Type B pancreatic cell (in vitro differentiated cells): ENCODE data around the gene COLEC11. TPM values are rescaled to one million over a fixed set of nuclear protein-coding genes. Genes with fewer than 3 reads are reported as not detected.
"Not testable (repeated sequence)": the region's sequence is repeated elsewhere in the genome, so short reads cannot be mapped to it uniquely, and the experiment has no call there.

Source experiments
- DNase-seq: peaks from one replicate; pipeline ENCODE4 v3.0.0; 2021; ENCODE audit warnings: mixed read lengths; ENCODE audit not compliant: unreplicated experiment; ENCODE audit errors: extremely low spot score
- H3K27ac Mint-ChIP-seq: 2 replicates; pipeline ENCODE4 v1.8.0; 2021; ENCODE audit warnings: mild to moderate bottlenecking, mixed read lengths
- H3K27me3 Mint-ChIP-seq: 2 replicates; pipeline ENCODE4 v1.8.0; 2021; ENCODE audit warnings: mixed read lengths
- H3K36me3 Mint-ChIP-seq: 2 replicates; pipeline ENCODE4 v1.8.0; 2021; ENCODE audit warnings: mixed read lengths
- H3K4me1 Mint-ChIP-seq: one replicate; pipeline ENCODE4 v1.8.0; 2021; ENCODE audit warnings: mixed read lengths; ENCODE audit not compliant: unreplicated experiment
- H3K4me3 Mint-ChIP-seq: 2 replicates; pipeline ENCODE4 v1.8.0; 2021; ENCODE audit warnings: mild to moderate bottlenecking, mixed read lengths
- H3K9me3 Mint-ChIP-seq: 2 replicates; pipeline ENCODE4 v1.8.0; 2021; ENCODE audit warnings: mixed read lengths
- CTCF ChIP-seq: fragments of 200-600 bp; sonication (generic); conservative IDR thresholded peaks from 2 replicates; pipeline ENCODE4 v1.5.0; 2021; ENCODE audit warnings: antibody characterized with exemption, mild to moderate bottlenecking
- total RNA-seq: library from RNA; stranded (reverse); gene quantifications from 2 replicates; pipeline ENCODE4 v1.2.1, GENCODE V29; 2021; ENCODE audit warnings: low replicate concordance

Gene COLEC11
- total RNA-seq, 1 donor from 2014 or later: 0.63 TPM

DNA sequence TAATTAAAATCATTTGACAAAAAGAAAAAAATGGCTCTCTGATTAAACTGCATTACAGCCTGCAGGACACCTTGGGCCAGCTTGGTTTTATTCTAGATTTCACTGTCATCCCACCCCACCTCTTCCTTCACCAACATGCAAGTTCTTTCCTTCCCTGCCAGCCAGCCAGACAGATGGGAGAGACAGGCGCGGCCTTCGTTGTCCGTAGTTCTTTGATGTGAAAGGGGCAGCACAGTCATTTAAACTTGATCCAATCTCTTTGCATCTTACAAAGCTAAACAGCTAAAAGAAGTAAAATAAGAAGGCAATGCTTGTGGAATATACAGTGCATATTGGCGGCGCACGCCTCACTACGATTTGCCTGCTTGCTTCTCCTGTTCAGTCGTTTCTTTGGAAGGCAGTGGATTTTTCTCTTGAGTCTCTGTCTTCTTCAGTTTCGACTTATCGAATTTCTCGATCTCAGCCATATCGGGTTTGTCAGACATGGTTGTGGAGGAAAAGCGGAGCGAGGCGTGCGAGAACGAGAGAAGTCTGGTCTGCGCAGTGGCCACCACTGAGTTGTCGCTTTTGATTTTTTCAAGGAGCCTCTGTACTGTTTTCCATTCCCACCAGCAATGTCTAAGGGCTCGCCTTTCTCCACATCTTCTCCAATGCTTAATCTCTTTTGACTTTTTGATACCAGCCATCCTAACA lies 22.4 kb downstream of the COLEC11 start:
- Mint-ChIP-seq H3K36me3 (no peaks in the 10 kb centered on the region), H3K9me3 (peaks cover 7% of the 10 kb centered on the region), H3K4me1 (no peaks in the 10 kb centered on the region), H3K27ac (no peak overlapping the region), H3K27me3 (peaks cover 3% of the 10 kb centered on the region), H3K4me3 (no peak overlapping the region)
- no peak for DNase-seq
- no peak for TF ChIP-seq CTCF

DNA sequence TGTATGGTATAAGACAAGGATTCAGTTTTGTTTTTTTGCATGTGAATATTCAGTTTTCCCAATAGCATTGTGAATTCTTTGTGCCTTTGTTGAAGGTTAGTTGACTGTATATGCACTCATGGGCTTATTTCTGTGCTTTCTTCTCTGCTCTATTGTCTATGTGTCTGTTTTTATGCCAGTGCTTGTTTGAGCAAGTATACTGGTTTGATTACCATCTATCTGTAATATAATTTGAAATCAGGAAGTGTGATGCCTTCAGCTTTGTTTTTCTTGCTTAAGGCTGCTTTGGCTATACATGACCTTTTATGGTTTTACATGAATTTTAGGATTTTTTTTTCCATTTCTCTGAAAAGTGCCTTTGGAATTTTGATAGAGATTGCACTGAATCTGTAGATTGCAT lies 23.5 kb downstream of the COLEC11 start:
- no peak for DNase-seq
- no peak for TF ChIP-seq CTCF
- no peaks in the 10 kb centered on the region for H3K4me1 Mint-ChIP-seq
- H3K36me3 Mint-ChIP-seq: no peaks in the 10 kb centered on the region
- peaks cover 7% of the 10 kb centered on the region for H3K9me3 Mint-ChIP-seq
- H3K4me3 Mint-ChIP-seq: no peak overlapping the region
- H3K27me3 Mint-ChIP-seq: peaks cover 3% of the 10 kb centered on the region
- H3K27ac Mint-ChIP-seq: no peak overlapping the region

GRCh38 chr2:3619033-3619432 lies 24.1 kb downstream of the COLEC11 start:
- TF ChIP-seq CTCF: no peak
- no peak overlapping the region for H3K27ac Mint-ChIP-seq
- H3K4me1 Mint-ChIP-seq: no peaks in the 10 kb centered on the region
- no peak overlapping the region for H3K4me3 Mint-ChIP-seq
- peaks cover 7% of the 10 kb centered on the region for H3K27me3 Mint-ChIP-seq
- H3K36me3 Mint-ChIP-seq: no peaks in the 10 kb centered on the region
- no peak for DNase-seq
- H3K9me3 Mint-ChIP-seq: peaks cover 7% of the 10 kb centered on the region

GRCh38 chr2:3619661-3620060 lies 24.7 kb downstream of the COLEC11 start:
- not testable (repeated sequence) for H3K27ac Mint-ChIP-seq, DNase-seq, H3K36me3 Mint-ChIP-seq, H3K9me3 Mint-ChIP-seq, H3K4me3 Mint-ChIP-seq, H3K4me1 Mint-ChIP-seq, H3K27me3 Mint-ChIP-seq

- H3K4me3 Mint-ChIP-seq: no peak overlapping the region
- H3K36me3 Mint-ChIP-seq: no peaks in the 10 kb centered on the region
- H3K4me1 Mint-ChIP-seq: no peaks in the 10 kb centered on the region
- no peak for TF ChIP-seq CTCF
- peaks cover 7% of the 10 kb centered on the region for H3K9me3 Mint-ChIP-seq
- H3K27me3 Mint-ChIP-seq: peaks cover 7% of the 10 kb centered on the region
- no peak overlapping the region for H3K27ac Mint-ChIP-seq
- DNase-seq: no peak
Measured at GRCh38 chr2:3620834-3621233, 25.9 kb downstream of the COLEC11 start.

- no peak for DNase-seq
- H3K27ac Mint-ChIP-seq: no peak overlapping the region
- no peaks in the 10 kb centered on the region for H3K9me3 Mint-ChIP-seq
- H3K4me1 Mint-ChIP-seq: no peaks in the 10 kb centered on the region
- no peaks in the 10 kb centered on the region for H3K36me3 Mint-ChIP-seq
- H3K4me3 Mint-ChIP-seq: no peak overlapping the region
- TF ChIP-seq CTCF: no peak
- H3K27me3 Mint-ChIP-seq: peaks cover 7% of the 10 kb centered on the region
Measured at GRCh38 chr2:3622967-3623366, 28.1 kb downstream of the COLEC11 start.
